Ovary (tissue), 3 donors: Measurements from ENCODE around the gene KLRC3.
"Not testable (repeated sequence)": the region's sequence is repeated elsewhere in the genome, so short reads cannot be mapped to it uniquely, and the experiment has no call there.

Experiments
- CTCF ChIP-seq, 3 donors: fragments of 450-650 bp in 2 of 3; fragments of 200-600 bp in 1 of 3; IDR thresholded peaks; one replicate each; pipeline versions ENCODE4 v1.5.1 to v1.8.0; 2016 to 2022; ENCODE audit warnings: antibody characterized with exemption in 3 of 3, mild to moderate bottlenecking in 1 of 3
- EP300 ChIP-seq: sonication (generic); formaldehyde crosslinking; IDR thresholded peaks from one replicate; pipeline ENCODE4 v1.6.1; 2017; ENCODE audit warnings: antibody characterized with exemption
- POLR2A ChIP-seq: fragments of 450-650 bp; IDR thresholded peaks from one replicate; pipeline ENCODE4 v1.6.1; 2017; ENCODE audit warnings: antibody characterized with exemption, mild to moderate bottlenecking, moderate library complexity
- donor health status: DM: no; HTN: no; CAD: no.

- not testable (repeated sequence) for TF ChIP-seq EP300; CTCF (IDR thresholded peaks at IDR 0.05); POLR2A
Measured at GRCh38 chr12:10446052-10446451, 25.7 kb upstream of the KLRC3 start.
